ENCODE data around the gene PCDHA3. TPM values are rescaled to one million over a fixed set of nuclear protein-coding genes. Genes with fewer than 3 reads are reported as not detected.

Gene PCDHA3
- total and polyA plus RNA-seq, 2 of the 4 experiments (the other 2 are of a cell fraction): under 0.01 to 0.03 TPM

- no peak overlapping the region for H3K56ac ChIP-seq (ENCODE audit: extremely low read depth, insufficient read depth, low read length)
- no peak for DNase-seq
- no peak overlapping the region for H3K4me3 ChIP-seq (ENCODE audit: insufficient read depth, low read depth, low read length)
- dilution Hi-C loops (cut with HindIII; ENCODE audit: low sequenced_read_pairs, unreplicated experiment) (no loop called here), in situ Hi-C loops (cut with MboI; ENCODE audit: low sequenced_read_pairs) (no loop called here), intact Hi-C loops (cut with micrococcal nuclease) (no loop called here)
- H3K9me1 ChIP-seq (ENCODE audit: insufficient read depth, low read length): no peaks in the 10 kb centered on the region
- H3K4me2 ChIP-seq (ENCODE audit: low read depth, low read length): no peak overlapping the region
- H3K18ac ChIP-seq (ENCODE audit: low read depth, low read length): no peak overlapping the region
- H4K91ac ChIP-seq (ENCODE audit: insufficient read depth, low read depth, low read length): no peak overlapping the region
- no TSS peak for BruUV-seq (replicated peaks)
- H3K9me3 ChIP-seq (ENCODE audit: control insufficient read depth, insufficient read depth, low read length): peaks cover 21% of the 10 kb centered on the region
- no peak overlapping the region for H2BK15ac ChIP-seq (ENCODE audit: low read depth, low read length)
- no peaks in the 10 kb centered on the region for H3K4me1 ChIP-seq (ENCODE audit: control insufficient read depth, insufficient read depth, low read length)
- no peak overlapping the region for H2AK9ac ChIP-seq (replicated peaks; ENCODE audit: low read depth, low read length, poor library complexity)
- H4K5ac ChIP-seq (ENCODE audit: low read depth, low read length): no peak overlapping the region
- TF ChIP-seq RCOR1 (IDR thresholded peaks at IDR 0.05; ENCODE audit: insufficient replicate concordance, low read length): no peak
- no peak for TF ChIP-seq NFE2L2 (IDR thresholded peaks at IDR 0.05; ENCODE audit: low read depth, low read length)
- TF ChIP-seq POLR2A (IDR thresholded peaks at IDR 0.05; ENCODE audit: low read depth, low read length): no peak
- TF ChIP-seq CHD1 (IDR thresholded peaks at IDR 0.05; ENCODE audit: low read depth, low read length): no peak
- no peak for TF ChIP-seq MXI1 (IDR thresholded peaks at IDR 0.05; ENCODE audit: borderline replicate concordance, low read depth, low read length)
- TF ChIP-seq MAFK (IDR thresholded peaks at IDR 0.05; ENCODE audit: low read depth, low read length): no peak
- no peak for TF ChIP-seq USF2 (IDR thresholded peaks at IDR 0.05; ENCODE audit: low read depth, low read length)
- TF ChIP-seq SMC3 (IDR thresholded peaks at IDR 0.05; ENCODE audit: low read depth, low read length): no peak
- H3K14ac ChIP-seq (replicated peaks; ENCODE audit: low read depth, low read length): no peak overlapping the region
- H3K79me1 ChIP-seq (ENCODE audit: low read depth in 1 of 2, low read length in 2 of 2): no peaks in the 10 kb centered on the region
- ChIA-PET CTCF (no interaction called here), POLR2A (ENCODE audit: unreplicated experiment) (no interaction called here)
- no peaks in the 10 kb centered on the region for H3K36me3 ChIP-seq (ENCODE audit: control insufficient read depth, insufficient read depth, low read length)
- no peak overlapping the region for H4K8ac ChIP-seq (ENCODE audit: low read depth in 2 of 2, low read length in 2 of 2)
- no peak overlapping the region for H2BK20ac ChIP-seq (ENCODE audit: low read depth, low read length)
- no peak for ATAC-seq (ENCODE audit: low read depth)
- no peak overlapping the region for H2AFZ ChIP-seq (replicated peaks; ENCODE audit: low read length, poor library complexity)
- no peaks in the 10 kb centered on the region for H4K20me1 ChIP-seq (ENCODE audit: insufficient read depth, low read length)
- H3K23ac ChIP-seq (ENCODE audit: low read depth, low read length): no peak overlapping the region
- no peaks in the 10 kb centered on the region for H3K27me3 ChIP-seq (ENCODE audit: control insufficient read depth, insufficient read depth, low read length)
- H3K9ac ChIP-seq (ENCODE audit: low read depth, low read length): no peak overlapping the region
- H3K27ac ChIP-seq (ENCODE audit: insufficient read depth, low read length): no peak overlapping the region
- H2AK5ac ChIP-seq (ENCODE audit: low read depth, low read length): no peak overlapping the region
- WGBS, 2 experiments (ENCODE audit: extremely low coverage in 2 of 2, insufficient read length in 1 of 2): no CpG with 5 or more reads among the region's 1 CpG
- H2BK120ac ChIP-seq (ENCODE audit: low read depth, low read length): no peak overlapping the region
- H2BK5ac ChIP-seq (ENCODE audit: low read depth, low read length, poor library complexity, severe bottlenecking): no peak overlapping the region
- H3K4ac ChIP-seq (ENCODE audit: low read depth, low read length): no peak overlapping the region
Measured at GRCh38 chr5:140780512-140780911, 20.3 kb upstream of the PCDHA3 start.

Measured in IMR-90 (cell line).